GM18507 (cell line): ENCODE results near the gene P2RY11.

Experiments used
- DNase-seq: peaks from one replicate; pipeline ENCODE4 v3.0.0; 2011; ENCODE audit warnings: low read depth; ENCODE audit not compliant: insufficient read length; ENCODE audit errors: extremely low spot score
- FAIRE-seq: peaks from 2 replicates; lab custom pipeline; 2011; peaks lifted over from hg19 to GRCh38; lab: Jason Lieb, UNC

P2RY11 gene

GRCh38 chr19:10163536-10163935 is 52.0 kb downstream of the P2RY11 start:
- DNase-seq (no peak), FAIRE-seq (no peak)
